H1 (cell line): ENCODE data around the gene EPB41L4A. TPM values are rescaled to one million over a fixed set of nuclear protein-coding genes. Genes with fewer than 3 reads are reported as not detected.

Experiments used
- CTCF ChIA-PET: fragments of 300-600 bp; sonication (Branson Sonifier 250); formaldehyde crosslinking; loops from one replicate; lab custom pipeline; 2021; ENCODE audit not compliant: partially characterized antibody; lab: Charles Lee
- POLR2A ChIA-PET: fragments of 300-600 bp; sonication (Branson Sonifier 250); formaldehyde crosslinking; loops from one replicate; lab custom pipeline; 2021; ENCODE audit warnings: inconsistent platforms; ENCODE audit not compliant: partially characterized antibody; lab: Charles Lee
- DNase-seq, 2 experiments: peaks; one replicate each; pipeline versions ENCODE4 v3.0.0 to v3.0.0-alpha.2; 2010 to 2022; ENCODE audit warnings: low spot score in 2 of 2, low read depth in 1 of 2, mixed read lengths in 1 of 2
- FAIRE-seq: peaks from 2 replicates; lab custom pipeline; 2011; peaks lifted over from hg19 to GRCh38; lab: Jason Lieb, UNC
- H2AFZ ChIP-seq: 2 replicates; pipeline ENCODE4 v1.8.1; 2012; ENCODE audit warnings: low read length, inconsistent platforms
- H2AK5ac ChIP-seq: 2 replicates; pipeline ENCODE4 v1.6.1; 2013; ENCODE audit warnings: low read depth, low read length
- H2BK120ac ChIP-seq: replicated peaks from 2 replicates; pipeline ENCODE3; 2013; ENCODE audit warnings: low read depth, low read length, inconsistent platforms
- H2BK12ac ChIP-seq: 2 replicates; pipeline ENCODE4 v1.6.1; 2013; ENCODE audit warnings: low read depth, low read length
- H2BK15ac ChIP-seq: 2 replicates; pipeline ENCODE4 v1.6.1; 2013; ENCODE audit warnings: low read length
- H2BK20ac ChIP-seq: 2 replicates; pipeline ENCODE4 v1.6.1; 2013; ENCODE audit warnings: low read length
- H2BK5ac ChIP-seq: 2 replicates; pipeline ENCODE4 v1.6.1; 2013; ENCODE audit warnings: low read depth, low read length
- H3K14ac ChIP-seq: 2 replicates; pipeline ENCODE4 v1.6.1; 2013; ENCODE audit warnings: inconsistent platforms; ENCODE audit not compliant: insufficient read length
- H3K18ac ChIP-seq: 2 replicates; pipeline ENCODE4 v1.6.1; 2013; ENCODE audit warnings: low read length; ENCODE audit errors: extremely low read depth
- H3K23ac ChIP-seq: 2 replicates; pipeline ENCODE4 v1.6.1; 2013; ENCODE audit warnings: inconsistent platforms; ENCODE audit not compliant: insufficient read length
- H3K23me2 ChIP-seq: 2 replicates; pipeline ENCODE4 v1.6.1; 2013; ENCODE audit warnings: low read depth, low read length
- H3K27ac ChIP-seq: 2 replicates; pipeline ENCODE4 v1.6.1; 2011; ENCODE audit warnings: low read depth, low read length, inconsistent platforms
- H3K27me3 ChIP-seq, 4 experiments: replicated peaks in 1 of 4; 1 replicate in 1 of 4; 2 replicates in 3 of 4; pipeline versions ENCODE4 v1.6.1 to v1.8.1; 2011 to 2013; ENCODE audit warnings: low read length in 3 of 4, mild to moderate bottlenecking in 3 of 4, inconsistent platforms in 2 of 4, mixed read lengths in 2 of 4, moderate library complexity in 1 of 4; ENCODE audit not compliant: control insufficient read depth in 3 of 4, insufficient read depth in 3 of 4; ENCODE audit errors: extremely low read depth in 1 of 4
- H3K36me3 ChIP-seq, 4 experiments: 2 replicates each; pipeline versions ENCODE4 v1.6.1 to v1.8.1; 2011 to 2013; ENCODE audit warnings: mild to moderate bottlenecking in 4 of 4, low read length in 3 of 4, moderate library complexity in 2 of 4, control low read depth in 1 of 4, inconsistent platforms in 1 of 4; ENCODE audit not compliant: insufficient read depth in 4 of 4, control insufficient read depth in 2 of 4
- H3K4ac ChIP-seq: replicated peaks from 2 replicates; pipeline ENCODE3; 2013; ENCODE audit warnings: low read length, low read depth, mixed read lengths, inconsistent platforms; ENCODE audit not compliant: insufficient read length
- H3K4me1 ChIP-seq, 4 experiments: replicated peaks in 1 of 4; 1 replicate in 1 of 4; 2 replicates in 3 of 4; pipeline versions ENCODE4 v1.6.1 to v1.8.1; 2011 to 2013; ENCODE audit warnings: low read length in 3 of 4, inconsistent platforms in 2 of 4, mixed read lengths in 1 of 4; ENCODE audit not compliant: insufficient read depth in 4 of 4, control insufficient read depth in 3 of 4
- H3K4me2 ChIP-seq, 2 experiments: 2 replicates each; pipeline versions ENCODE4 v1.6.1 to v1.8.1; 2011 to 2013; ENCODE audit warnings: low read depth in 2 of 2, low read length in 2 of 2, control low read depth in 1 of 2, inconsistent platforms in 1 of 2, mild to moderate bottlenecking in 1 of 2; ENCODE audit not compliant: insufficient read depth in 1 of 2
- H3K4me3 ChIP-seq, 4 experiments: fragments of 200-600, 300-600 bp in 1 of 4; sonication (generic), shearing (Covaris generic), sonication (Bioruptor Twin) in 1 of 4; 2 replicates each; pipeline versions ENCODE4 v1.5.1 to v1.8.1; 2011 to 2016; ENCODE audit warnings: low read length in 4 of 4, low read depth in 3 of 4, control low read depth in 2 of 4, inconsistent platforms in 2 of 4, mild to moderate bottlenecking in 2 of 4, mixed read lengths in 1 of 4, moderate library complexity in 1 of 4; ENCODE audit not compliant: insufficient read depth in 2 of 4; ENCODE audit errors: extremely low read depth in 1 of 4
- H3K56ac ChIP-seq: replicated peaks from 2 replicates; pipeline ENCODE3; 2013; ENCODE audit warnings: low read depth, mild to moderate bottlenecking, mixed read lengths, low read length, inconsistent platforms; ENCODE audit not compliant: insufficient read length
- H3K79me1 ChIP-seq: 2 replicates; pipeline ENCODE4 v1.6.1; 2013; ENCODE audit warnings: low read depth, low read length, control low read depth
- H3K79me2 ChIP-seq, 2 experiments: 2 replicates each; pipeline versions ENCODE4 v1.6.1 to v1.8.1; 2012 to 2013; ENCODE audit warnings: low read length in 2 of 2, mild to moderate bottlenecking in 2 of 2, inconsistent platforms in 1 of 2; ENCODE audit not compliant: insufficient read depth in 2 of 2, control insufficient read depth in 1 of 2
- H3K9ac ChIP-seq, 4 experiments: replicated peaks in 1 of 4; 1 replicate in 1 of 4; 2 replicates in 3 of 4; pipeline versions ENCODE4 v1.6.1 to v1.8.1; 2011 to 2013; ENCODE audit warnings: low read depth in 3 of 4, low read length in 3 of 4, control low read depth in 2 of 4, mild to moderate bottlenecking in 2 of 4, moderate library complexity in 2 of 4, inconsistent platforms in 1 of 4; ENCODE audit errors: extremely low read depth in 1 of 4
- H3K9me3 ChIP-seq, 2 experiments: 2 replicates each; pipeline versions ENCODE4 v1.6.1 to v1.8.1; 2012 to 2013; ENCODE audit warnings: mild to moderate bottlenecking in 2 of 2, moderate library complexity in 2 of 2, control low read depth in 1 of 2, inconsistent platforms in 1 of 2, low read depth in 1 of 2, low read length in 1 of 2, mixed read lengths in 1 of 2; ENCODE audit not compliant: insufficient read depth in 2 of 2
- H4K20me1 ChIP-seq, 2 experiments: replicated peaks in 1 of 2; 2 replicates each; pipeline versions ENCODE3 to v1.8.1; 2011 to 2013; ENCODE audit warnings: inconsistent platforms in 2 of 2, low read length in 2 of 2, mild to moderate bottlenecking in 1 of 2; ENCODE audit not compliant: insufficient read depth in 2 of 2, control insufficient read depth in 1 of 2
- H4K5ac ChIP-seq: 2 replicates; pipeline ENCODE4 v1.6.1; 2013; ENCODE audit warnings: low read length, low read depth, mixed read lengths, inconsistent platforms; ENCODE audit not compliant: insufficient read length
- H4K8ac ChIP-seq: 2 replicates; pipeline ENCODE4 v1.8.0; 2013; ENCODE audit warnings: mild to moderate bottlenecking, moderate library complexity, low read length, inconsistent platforms; ENCODE audit not compliant: insufficient read depth; ENCODE audit errors: extremely low read depth
- H4K91ac ChIP-seq: replicated peaks from 2 replicates; pipeline ENCODE3; 2013; ENCODE audit warnings: low read length, mixed read lengths, inconsistent platforms; ENCODE audit not compliant: insufficient read length
- GABPA ChIP-seq: IDR thresholded peaks from 2 replicates; pipeline ENCODE4 v1.6.1; 2011; ENCODE audit warnings: mild to moderate bottlenecking, low read length, moderate library complexity, borderline replicate concordance; ENCODE audit not compliant: insufficient read depth
- JUND ChIP-seq: IDR thresholded peaks from 2 replicates; pipeline ENCODE4 v1.6.1; 2011; ENCODE audit warnings: mild to moderate bottlenecking, improper control_type of control experiment, low read length
- RXRA ChIP-seq: IDR thresholded peaks from 2 replicates; pipeline ENCODE4 v1.6.1; 2011; ENCODE audit warnings: low read depth, mild to moderate bottlenecking, low read length, moderate library complexity; ENCODE audit not compliant: insufficient read depth
- ZNF274 ChIP-seq: IDR thresholded peaks from 2 replicates; pipeline ENCODE4 v1.7.0; 2012; ENCODE audit warnings: low read length, borderline replicate concordance; ENCODE audit errors: extremely low read depth
- WGBS, 2 experiments: shearing (Covaris generic) in 1 of 2; methylation state at CpG; one replicate each; pipeline versions ENCODE4 v1.1.6 to v1.1.7; 2013 to 2015; ENCODE audit warnings: low lambda C conversion rate in 2 of 2, mixed read lengths in 2 of 2, inconsistent platforms in 1 of 2, low coverage in 1 of 2, missing lambda C conversion rate in 1 of 2; ENCODE audit not compliant: insufficient replicate concordance in 2 of 2, insufficient coverage in 1 of 2, insufficient read length in 1 of 2; ENCODE audit errors: extremely low coverage in 1 of 2, missing lambda C conversion rate in 1 of 2; 5-methylcytosine and 5-hydroxymethylcytosine counted together
- polyA plus RNA-seq, 7 experiments: library from polyadenylated mRNA; depleted of rRNA in 3 of 7; stranded (reverse) in 5 of 7; unstranded in 2 of 7; fragments of >200 nt in 5 of 7; fragments of 200-250 nt in 2 of 7; gene quantifications; 1 replicate in 5 of 7; 2 replicates in 1 of 7; 4 replicates in 1 of 7; pipeline versions ENCODE4 v1.2.1 to v1.2.3, GENCODE V29; 2011 to 2013; ENCODE audit warnings: missing spikeins in 2 of 7, mixed read lengths in 2 of 7
- total RNA-seq: library from RNA; stranded (reverse); fragmentation: NEBNext Ultra II Directional; extraction: Animal tissue kit (Norgen Biotek cat#: 25700); gene quantifications from 2 replicates; pipeline ENCODE4 v1.2.1, GENCODE V29; 2021

The EPB41L4A gene
- total and polyA plus RNA-seq, 2 of the 8 experiments (the other 6 are each of a cell fraction or from before 2014, with no cell fraction given): 1.6 to 4.6 TPM

- H3K14ac ChIP-seq: no peak overlapping the region
- no peak overlapping the region for H3K56ac ChIP-seq
- no peak overlapping the region for H3K4me2 ChIP-seq
- H4K8ac ChIP-seq: no peak overlapping the region
- no peak overlapping the region for H4K5ac ChIP-seq
- no peak overlapping the region for H2BK15ac ChIP-seq
- H3K9me3 ChIP-seq: no peaks in the 10 kb centered on the region
- FAIRE-seq: no peak
- 98% methylated on average over 2 of the region's 2 CpGs; no CpG with 5 or more reads in 1 of the 2 experiments for WGBS, 2 experiments
- no peaks in the 10 kb centered on the region for H3K4me1 ChIP-seq
- no peak overlapping the region for H3K27ac ChIP-seq
- peak overlapping the region; percentile 94; the same call in 1 of the 2 replicates for H2AFZ ChIP-seq
- H3K4me3 ChIP-seq: no peak overlapping the region
- no peak overlapping the region for H4K91ac ChIP-seq
- POLR2A ChIA-PET: no interaction called here
- peaks cover 0 to 1% (median 0%) of the 10 kb centered on the region in 4 experiments; a peak in 1 of 7 replicates for H3K27me3 ChIP-seq
- CTCF ChIA-PET: interaction anchor here (0.7 kb wide), 1 partner anchor 23 kb away, joined by 3 read pairs; no protein-coding TSS in a partner anchor
- no peaks in the 10 kb centered on the region for H3K79me2 ChIP-seq
- no peak overlapping the region for H2AK5ac ChIP-seq
- no peaks in the 10 kb centered on the region for H3K79me1 ChIP-seq
- DNase-seq: no peak
- no peaks in the 10 kb centered on the region for H3K23me2 ChIP-seq
- no peaks in the 10 kb centered on the region for H4K20me1 ChIP-seq
- no peak overlapping the region for H2BK20ac ChIP-seq
- no peaks in the 10 kb centered on the region for H3K36me3 ChIP-seq
- H3K23ac ChIP-seq: no peak overlapping the region
- H2BK5ac ChIP-seq: no peak overlapping the region
- no peak overlapping the region for H3K18ac ChIP-seq
- H2BK12ac ChIP-seq: no peak overlapping the region
- no peak overlapping the region for H3K4ac ChIP-seq
- TF ChIP-seq JUND (no peak), RXRA (no peak), GABPA (no peak), ZNF274 (no peak)
- TF ChIP-seq, all 59 proteins: peak for 0
- H2BK120ac ChIP-seq: no peak overlapping the region
- no peak overlapping the region for H3K9ac ChIP-seq
Measured at GRCh38 chr5:112123086-112123485, 296.0 kb downstream of the EPB41L4A start.
